Uterus (tissue), 4 donors: ENCODE data around the gene RNF166. TPM values are rescaled to one million over a fixed set of nuclear protein-coding genes. Genes with fewer than 3 reads are reported as not detected.

ENCODE experiments used
- DNase-seq, 2 donors: peaks; one replicate each; pipeline ENCODE4 v3.0.0-alpha.2; 2019 to 2020
- H3K27ac ChIP-seq, 2 donors: fragments of 200-600 bp; sonication (generic); 1 replicate in 1 of 2; 2 replicates in 1 of 2; pipeline ENCODE4 v1.5.1; 2016 to 2018
- H3K27me3 ChIP-seq, 2 donors: fragments of 200-600 bp; sonication (generic); one replicate each; pipeline ENCODE4 v1.5.1; 2018 to 2019; ENCODE audit warnings: control low read depth in 1 of 2
- H3K36me3 ChIP-seq, 2 donors: fragments of 200-600 bp; sonication (generic); one replicate each; pipeline ENCODE4 v1.5.1; 2019; ENCODE audit warnings: control low read depth in 1 of 2
- H3K4me1 ChIP-seq, 2 donors: fragments of 200-600 bp; sonication (generic); one replicate each; pipeline ENCODE4 v1.5.1; 2018 to 2019; ENCODE audit warnings: control low read depth in 1 of 2
- H3K4me3 ChIP-seq, 2 donors: fragments of 200-600 bp; sonication (generic); 1 replicate in 1 of 2; 2 replicates in 1 of 2; pipeline ENCODE4 v1.5.1; 2018 to 2019; ENCODE audit warnings: mild to moderate bottlenecking in 1 of 2
- H3K9me3 ChIP-seq, 2 donors: fragments of 200-600 bp; sonication (generic); one replicate each; pipeline ENCODE4 v1.5.1; 2019; ENCODE audit warnings: control low read depth in 1 of 2
- POLR2A ChIP-seq, 2 donors: fragments of 450-650 bp; IDR thresholded peaks; one replicate each; pipeline ENCODE4 v1.6.1; 2016; ENCODE audit warnings: antibody characterized with exemption in 2 of 2, mild to moderate bottlenecking in 1 of 2, moderate library complexity in 1 of 2
- intact Hi-C: fragments of 100-400 bp; cut with DNase I; formaldehyde crosslinking; loops from one replicate; pipeline ENCODE4 v1.15.1; 2023; ENCODE audit warnings: low total_unique reads
- total RNA-seq, 4 donors: library from RNA; depleted of rRNA in 3 of 4; stranded (reverse); fragments of >200 nt in 3 of 4; gene quantifications; one replicate each; pipeline versions ENCODE4 v1.1.0 to v1.2.4, GENCODE V29; 2014 to 2023
- TF ChIP-seq, protein P1 (sequence below), 4 experiments: fragments of 200-600 bp in 2 of 4; fragments of 450-650 bp in 2 of 4; sonication (generic) in 2 of 4; IDR thresholded peaks; one replicate each; pipeline ENCODE4 v1.5.1; 2016 to 2019; ENCODE audit warnings: antibody characterized with exemption in 4 of 4, mild to moderate bottlenecking in 2 of 4, moderate library complexity in 1 of 4
- donor health status: DM: yes; HTN: yes; CAD: no.

Gene RNF166
- total RNA-seq, 4 donors from 2014 or later: 14.2 to 33.2 (median 20.0) TPM

DNA sequence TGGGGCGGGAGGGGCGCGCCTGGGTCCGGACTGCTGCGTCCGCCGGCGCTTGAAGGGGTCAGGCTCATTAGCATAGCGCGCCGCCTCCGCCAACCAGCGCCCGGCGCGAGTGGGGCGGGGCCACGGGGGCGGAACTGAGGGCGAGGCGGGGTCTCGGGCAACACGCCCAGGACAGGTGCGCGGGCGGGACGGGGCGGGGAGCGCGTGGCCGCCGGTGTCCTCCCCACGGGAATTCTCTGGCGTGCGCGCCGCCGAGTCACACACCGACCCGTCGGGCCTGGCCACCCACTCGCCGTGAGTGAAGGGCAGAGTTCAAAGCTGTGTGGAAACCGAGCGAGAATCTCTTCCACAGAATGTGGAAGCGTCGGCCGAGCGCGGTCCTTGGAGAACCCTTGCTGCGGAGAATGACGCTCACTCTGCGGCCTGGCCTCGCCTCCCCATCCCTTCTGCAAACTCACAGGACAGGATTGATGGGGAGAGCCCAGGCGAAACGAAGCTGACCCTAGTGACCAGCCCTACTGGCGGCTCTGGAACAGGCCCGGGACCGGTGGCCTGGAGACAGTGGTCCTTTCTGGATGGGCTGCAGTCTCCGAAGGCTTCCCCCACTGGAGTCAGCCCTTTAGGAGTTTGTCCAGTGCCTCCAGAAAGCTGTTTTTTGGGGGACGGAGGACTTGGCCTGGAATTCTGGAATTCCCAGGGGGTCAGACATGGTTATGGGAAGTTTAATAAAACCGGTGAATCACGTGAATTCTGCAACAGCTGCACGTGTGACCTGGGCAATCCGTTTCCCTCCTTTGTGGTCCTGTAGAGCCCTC lies 19.6 kb downstream of the RNF166 start, which contains the start of gene SNAI3:
Gene SNAI3, minus strand, starts transcription at position 69 of the 815 bp plus-strand sequence. CDS start 101 bp downstream, outside the sequence.
- Histone ChIP-seq H3K4me1 (peaks cover 0 to 17% of the 10 kb centered on the region in 2 donors), H3K27me3 (peaks cover 15 to 30% of the 10 kb centered on the region in 2 donors), H3K36me3 (no peaks in the 10 kb centered on the region), H3K4me3 (peak within 1 kb of the TSS; percentile 12 to 31), H3K27ac (no peak within 1 kb of the TSS), H3K9me3 (no peaks in the 10 kb centered on the region)
- intact Hi-C loops: no loop called here
- TF ChIP-seq, protein P1, sequence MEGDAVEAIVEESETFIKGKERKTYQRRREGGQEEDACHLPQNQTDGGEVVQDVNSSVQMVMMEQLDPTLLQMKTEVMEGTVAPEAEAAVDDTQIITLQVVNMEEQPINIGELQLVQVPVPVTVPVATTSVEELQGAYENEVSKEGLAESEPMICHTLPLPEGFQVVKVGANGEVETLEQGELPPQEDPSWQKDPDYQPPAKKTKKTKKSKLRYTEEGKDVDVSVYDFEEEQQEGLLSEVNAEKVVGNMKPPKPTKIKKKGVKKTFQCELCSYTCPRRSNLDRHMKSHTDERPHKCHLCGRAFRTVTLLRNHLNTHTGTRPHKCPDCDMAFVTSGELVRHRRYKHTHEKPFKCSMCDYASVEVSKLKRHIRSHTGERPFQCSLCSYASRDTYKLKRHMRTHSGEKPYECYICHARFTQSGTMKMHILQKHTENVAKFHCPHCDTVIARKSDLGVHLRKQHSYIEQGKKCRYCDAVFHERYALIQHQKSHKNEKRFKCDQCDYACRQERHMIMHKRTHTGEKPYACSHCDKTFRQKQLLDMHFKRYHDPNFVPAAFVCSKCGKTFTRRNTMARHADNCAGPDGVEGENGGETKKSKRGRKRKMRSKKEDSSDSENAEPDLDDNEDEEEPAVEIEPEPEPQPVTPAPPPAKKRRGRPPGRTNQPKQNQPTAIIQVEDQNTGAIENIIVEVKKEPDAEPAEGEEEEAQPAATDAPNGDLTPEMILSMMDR (IDR thresholded peaks at IDR 0.05): no peak
- TF ChIP-seq POLR2A (IDR thresholded peaks at IDR 0.05): no peak
- DNase-seq: peak in 1 of 2 donors; percentile 58

DNA sequence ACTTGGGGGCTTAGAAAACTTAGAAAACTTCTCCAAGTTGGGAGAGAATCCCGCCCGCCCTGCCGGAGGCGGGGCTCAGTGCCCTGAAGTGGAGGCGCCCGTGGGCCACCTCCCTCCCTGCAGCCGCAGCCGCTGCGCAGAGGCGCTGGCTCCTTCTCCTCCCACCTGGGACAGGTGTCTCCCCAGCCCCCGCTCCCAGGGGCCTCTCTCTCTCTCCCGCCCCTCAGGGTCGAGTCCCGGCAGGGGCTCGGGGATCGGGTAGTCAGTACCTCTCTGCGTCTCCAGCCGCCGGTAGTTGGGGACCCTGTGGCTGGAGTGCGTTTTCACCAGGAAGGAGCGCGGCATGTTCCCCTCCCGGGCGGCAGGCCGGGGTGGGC lies 20.2 kb downstream of the RNF166 start:
- Histone ChIP-seq H3K27me3 (peaks cover 15 to 35% of the 10 kb centered on the region in 2 donors), H3K4me3 (peak overlapping the region; percentile 12 to 31), H3K9me3 (no peaks in the 10 kb centered on the region), H3K27ac (no peak overlapping the region), H3K36me3 (no peaks in the 10 kb centered on the region), H3K4me1 (peaks cover 0 to 17% of the 10 kb centered on the region in 2 donors)
- intact Hi-C loops: no loop called here
- no peak for DNase-seq
- TF ChIP-seq POLR2A (IDR thresholded peaks at IDR 0.05): no peak
- TF ChIP-seq, protein P1 (IDR thresholded peaks at IDR 0.05): no peak

DNA sequence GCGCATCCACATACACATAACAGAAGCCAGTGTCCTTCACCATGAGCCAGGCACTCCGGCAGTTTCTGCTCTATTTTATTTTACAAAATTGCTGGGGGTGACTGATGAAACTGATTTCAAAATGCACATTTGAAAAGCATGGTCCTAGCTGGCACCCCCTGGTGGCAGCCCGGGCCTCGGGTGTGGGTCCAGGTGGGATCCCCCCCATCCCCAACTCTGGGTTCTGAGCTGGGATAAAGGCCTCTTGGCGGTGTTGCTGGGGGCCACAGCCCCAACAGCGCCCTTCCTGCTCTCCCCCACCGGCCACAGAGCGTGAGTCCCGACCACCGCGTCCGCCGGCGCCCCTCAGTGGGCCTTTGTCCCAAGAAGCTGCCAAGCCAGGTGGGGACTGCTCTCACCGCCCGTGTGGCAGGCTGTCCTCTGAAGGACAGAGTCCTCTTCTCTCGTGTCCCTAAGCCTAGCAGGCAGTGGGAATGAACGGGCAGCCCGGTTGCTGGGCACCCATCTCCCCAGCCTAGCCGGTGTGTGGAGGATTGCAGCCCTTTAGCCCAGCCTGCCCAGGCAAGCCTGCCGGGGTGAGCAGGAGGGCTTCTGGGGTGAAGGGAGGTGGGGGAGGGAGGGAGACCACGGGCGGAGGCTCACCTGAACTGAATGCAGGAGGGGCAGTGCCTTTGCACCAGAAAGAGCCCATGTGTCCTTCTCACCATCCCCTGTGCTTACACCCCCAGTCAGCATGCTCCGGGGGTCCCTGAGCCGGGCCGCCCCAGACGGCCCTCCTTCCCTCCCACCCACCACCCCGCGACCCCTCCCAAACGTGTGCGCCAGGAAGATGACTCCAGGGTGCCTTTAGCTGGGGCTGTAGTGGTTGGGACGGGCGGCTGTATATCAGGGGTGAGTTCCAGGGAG lies 20.8 kb downstream of the RNF166 start:
- Histone ChIP-seq H3K4me3 (peak overlapping the region in 1 of 2 donors; percentile 12), H3K9me3 (no peaks in the 10 kb centered on the region), H3K4me1 (peaks cover 0 to 17% of the 10 kb centered on the region in 2 donors), H3K27ac (no peak overlapping the region), H3K27me3 (peaks cover 15 to 36% of the 10 kb centered on the region in 2 donors), H3K36me3 (no peaks in the 10 kb centered on the region)
- TF ChIP-seq, protein P1 (IDR thresholded peaks at IDR 0.05): peak in 1 of 4 experiments; percentile 29
- TF ChIP-seq POLR2A (IDR thresholded peaks at IDR 0.05): no peak
- DNase-seq: no peak
- intact Hi-C loops: no loop called here

DNA sequence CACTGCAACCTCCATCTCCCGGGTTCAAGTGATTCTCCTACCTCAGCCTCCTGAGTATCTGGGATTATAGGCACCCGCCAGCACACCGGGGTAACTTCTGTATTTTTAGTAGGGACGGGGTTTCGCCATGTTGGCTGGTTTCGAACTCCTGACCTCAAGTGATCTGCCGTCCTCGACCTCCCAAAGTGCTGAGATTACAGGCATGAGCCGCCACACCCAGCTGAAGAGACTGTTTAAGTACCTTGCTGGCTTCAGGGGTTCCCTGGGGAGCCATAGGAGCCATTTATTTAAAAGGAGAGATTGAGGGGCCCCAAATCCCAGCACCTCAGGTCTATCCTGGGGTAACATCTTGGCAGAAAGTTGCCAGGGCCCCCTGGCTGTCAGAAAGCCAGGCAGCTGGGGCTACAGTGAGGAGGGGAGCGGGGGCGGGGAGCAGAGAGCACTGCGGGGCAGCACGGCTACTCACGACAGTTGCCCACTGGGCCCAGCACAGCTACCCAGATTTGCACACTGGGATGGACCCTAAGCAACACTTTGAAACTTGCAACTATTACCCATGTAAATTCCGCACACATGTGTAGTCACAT lies 21.5 kb downstream of the RNF166 start:
- H3K9me3 ChIP-seq: no peaks in the 10 kb centered on the region
- TF ChIP-seq, protein P1 (IDR thresholded peaks at IDR 0.05): no peak
- no peak for TF ChIP-seq POLR2A (IDR thresholded peaks at IDR 0.05)
- H3K4me3 ChIP-seq: no peak overlapping the region
- H3K4me1 ChIP-seq: peaks cover 0 to 17% of the 10 kb centered on the region in 2 donors
- DNase-seq: no peak
- peaks cover 15 to 36% of the 10 kb centered on the region in 2 donors for H3K27me3 ChIP-seq
- intact Hi-C loops: no loop called here
- H3K27ac ChIP-seq: no peak overlapping the region
- no peaks in the 10 kb centered on the region for H3K36me3 ChIP-seq
